Skeletal muscle tissue (tissue), 1 donor: ENCODE results near the gene CXCL10. TPM values are rescaled to one million over a fixed set of nuclear protein-coding genes. Genes with fewer than 3 reads are reported as not detected.

Experiments
- total RNA-seq: library from RNA; depleted of rRNA; stranded (reverse); fragments of >200 nt; gene quantifications from one replicate; pipeline ENCODE4 v1.2.3, GENCODE V29; 2014

The CXCL10 gene
- total RNA-seq, 1 donor from 2014 or later: 4.7 TPM

Other genes starting within 250 kb of the CXCL10 start
- gene PPEF2, start 121.0 kb downstream of the CXCL10 start, total RNA-seq: not detected
- gene NAAA, start 82.5 kb downstream of the CXCL10 start, total RNA-seq: 13.0 TPM
- gene SDAD1, start 32.6 kb downstream of the CXCL10 start, total RNA-seq: 15.7 TPM
- gene CXCL9, start 16.0 kb downstream of the CXCL10 start, total RNA-seq: 0.52 TPM
- 0.52 TPM for gene CXCL11, start 12.6 kb upstream of the CXCL10 start, total RNA-seq
- 19.3 TPM for gene ART3, start 51.2 kb upstream of the CXCL10 start, total RNA-seq
- 78.8 TPM for gene NUP54, start 124.9 kb upstream of the CXCL10 start, total RNA-seq
- gene SCARB2, start 190.3 kb upstream of the CXCL10 start, total RNA-seq: 125 TPM
- gene FAM47E, start 228.2 kb upstream of the CXCL10 start, total RNA-seq: 0.52 TPM